Measurements from ENCODE around the gene PACSIN3. TPM values are rescaled to one million over a fixed set of nuclear protein-coding genes. Genes with fewer than 3 reads are reported as not detected.
A peak's percentile ranks its signal among the peaks of the same experiment; 100 is the strongest.

The PACSIN3 gene
- total and polyA plus RNA-seq, 2 of the 13 experiments (the other 11 are each of a cell fraction or from before 2014, with no cell fraction given): 47.9 to 93.3 TPM

GRCh38 chr11:47185305-47186075, 744 bp downstream of the PACSIN3 start (continued):
- TF ChIP-seq SPEN (CRISPR knock-in tag; IDR thresholded peaks at IDR 0.05; ENCODE audit: low read depth) (peak; percentile 65; the same call in 1 of the 2 replicates), ZNF136 (CRISPR knock-in tag; IDR thresholded peaks at IDR 0.05; ENCODE audit: low read depth) (no peak), RFXAP (CRISPR knock-in tag; IDR thresholded peaks at IDR 0.05; ENCODE audit: borderline replicate concordance) (peak; percentile 61; the same call in 1 of the 2 replicates), NRL (CRISPR knock-in tag; IDR thresholded peaks at IDR 0.05; ENCODE audit: borderline replicate concordance) (peak; percentile 1; the same call in 1 of the 2 replicates), ZNF432 (CRISPR knock-in tag; IDR thresholded peaks at IDR 0.05; ENCODE audit: borderline replicate concordance) (no peak), RBAK (CRISPR knock-in tag; IDR thresholded peaks at IDR 0.05) (no peak), ZKSCAN5 (CRISPR knock-in tag; IDR thresholded peaks at IDR 0.05) (no peak), RXRA (CRISPR knock-in tag; IDR thresholded peaks at IDR 0.05) (no peak), HOMEZ (CRISPR knock-in tag; IDR thresholded peaks at IDR 0.05; ENCODE audit: low read depth) (no peak), ZNF570 (CRISPR knock-in tag; IDR thresholded peaks at IDR 0.05; ENCODE audit: borderline replicate concordance) (no peak), FOXM1 (CRISPR knock-in tag; IDR thresholded peaks at IDR 0.05) (no peak), ZNF703 (CRISPR knock-in tag; IDR thresholded peaks at IDR 0.05; ENCODE audit: borderline replicate concordance) (no peak; the same call in 1 of the 2 replicates), ELF1 (CRISPR knock-in tag; IDR thresholded peaks at IDR 0.05) (no peak), AKNA (CRISPR knock-in tag; IDR thresholded peaks at IDR 0.05; ENCODE audit: borderline replicate concordance) (no peak), ZNF292 (CRISPR knock-in tag; IDR thresholded peaks at IDR 0.05; ENCODE audit: borderline replicate concordance, low read depth) (no peak), WIZ (CRISPR knock-in tag; IDR thresholded peaks at IDR 0.05) (no peak), ZNF841 (CRISPR knock-in tag; IDR thresholded peaks at IDR 0.05; ENCODE audit: borderline replicate concordance) (no peak), ZNF354B (CRISPR knock-in tag; IDR thresholded peaks at IDR 0.05) (no peak), ZFP37 (CRISPR knock-in tag; IDR thresholded peaks at IDR 0.05; ENCODE audit: borderline replicate concordance) (no peak)
- TF ChIP-seq, protein P1, sequence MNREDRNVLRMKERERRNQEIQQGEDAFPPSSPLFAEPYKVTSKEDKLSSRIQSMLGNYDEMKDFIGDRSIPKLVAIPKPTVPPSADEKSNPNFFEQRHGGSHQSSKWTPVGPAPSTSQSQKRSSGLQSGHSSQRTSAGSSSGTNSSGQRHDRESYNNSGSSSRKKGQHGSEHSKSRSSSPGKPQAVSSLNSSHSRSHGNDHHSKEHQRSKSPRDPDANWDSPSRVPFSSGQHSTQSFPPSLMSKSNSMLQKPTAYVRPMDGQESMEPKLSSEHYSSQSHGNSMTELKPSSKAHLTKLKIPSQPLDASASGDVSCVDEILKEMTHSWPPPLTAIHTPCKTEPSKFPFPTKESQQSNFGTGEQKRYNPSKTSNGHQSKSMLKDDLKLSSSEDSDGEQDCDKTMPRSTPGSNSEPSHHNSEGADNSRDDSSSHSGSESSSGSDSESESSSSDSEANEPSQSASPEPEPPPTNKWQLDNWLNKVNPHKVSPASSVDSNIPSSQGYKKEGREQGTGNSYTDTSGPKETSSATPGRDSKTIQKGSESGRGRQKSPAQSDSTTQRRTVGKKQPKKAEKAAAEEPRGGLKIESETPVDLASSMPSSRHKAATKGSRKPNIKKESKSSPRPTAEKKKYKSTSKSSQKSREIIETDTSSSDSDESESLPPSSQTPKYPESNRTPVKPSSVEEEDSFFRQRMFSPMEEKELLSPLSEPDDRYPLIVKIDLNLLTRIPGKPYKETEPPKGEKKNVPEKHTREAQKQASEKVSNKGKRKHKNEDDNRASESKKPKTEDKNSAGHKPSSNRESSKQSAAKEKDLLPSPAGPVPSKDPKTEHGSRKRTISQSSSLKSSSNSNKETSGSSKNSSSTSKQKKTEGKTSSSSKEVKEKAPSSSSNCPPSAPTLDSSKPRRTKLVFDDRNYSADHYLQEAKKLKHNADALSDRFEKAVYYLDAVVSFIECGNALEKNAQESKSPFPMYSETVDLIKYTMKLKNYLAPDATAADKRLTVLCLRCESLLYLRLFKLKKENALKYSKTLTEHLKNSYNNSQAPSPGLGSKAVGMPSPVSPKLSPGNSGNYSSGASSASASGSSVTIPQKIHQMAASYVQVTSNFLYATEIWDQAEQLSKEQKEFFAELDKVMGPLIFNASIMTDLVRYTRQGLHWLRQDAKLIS (CRISPR knock-in tag; IDR thresholded peaks at IDR 0.05): no peak
